HCT116 (cell line): Measurements from ENCODE around the gene CACNA1S. TPM values are rescaled to one million over a fixed set of nuclear protein-coding genes. Genes with fewer than 3 reads are reported as not detected.
A peak's percentile ranks its signal among the peaks of the same experiment; 100 is the strongest.

Experiments
- ATAC-seq: fragments of 200-7000 bp; cut with Tn5 transposase; 2 replicates; pipeline ENCODE4 v1.9.1; 2020; ENCODE audit warnings: mild to moderate bottlenecking, moderate library complexity
- BruUV-seq: library from RNA; stranded (reverse); fragments of 400-500 nt; replicated peaks from 2 replicates; lab custom pipeline; 2021; lab: Mats Ljungman, UMichigan
- CTCF ChIA-PET: fragments of 300-600 bp; sonication (Branson Sonifier 250); formaldehyde crosslinking; loops from one replicate; lab custom pipeline; 2021; ENCODE audit warnings: antibody characterized with exemption; lab: Charles Lee
- POLR2A ChIA-PET: fragments of 300-600, 350-600 bp; sonication (Branson Sonifier 250); formaldehyde crosslinking; loops from one replicate; lab custom pipeline; 2021; ENCODE audit warnings: antibody characterized with exemption; lab: Charles Lee
- RAD21 ChIA-PET, 2 experiments: fragments of 300-600 bp; sonication (Branson Sonifier 250); formaldehyde crosslinking; loops; one replicate each; lab custom pipeline; 2023; ENCODE audit warnings: low total read pairs in 2 of 2; ENCODE audit not compliant: uncharacterized antibody in 2 of 2, unreplicated experiment in 2 of 2, low non-redundant PET in 1 of 2; lab: Charles Lee
- DNase-seq: peaks from one replicate; pipeline ENCODE4 v3.0.0-alpha.2; 2010; ENCODE audit warnings: low read depth, low spot score
- H2AFZ ChIP-seq: fragments of 200-600 bp; shearing (Covaris generic), sonication (generic); 2 replicates; pipeline ENCODE4 v1.6.1; 2017; ENCODE audit warnings: low read depth, mixed run types, mixed read lengths, antibody characterized with exemption, low read length; ENCODE audit not compliant: poor library complexity, severe bottlenecking
- H3K27ac ChIP-seq: 2 replicates; pipeline ENCODE4 v1.5.1; 2012; ENCODE audit warnings: low read depth, low read length
- H3K27me3 ChIP-seq: fragments of 200-600 bp; sonication (generic); 2 replicates; pipeline ENCODE4 v1.6.1; 2016; ENCODE audit warnings: mixed run types, low read length, mixed read lengths; ENCODE audit not compliant: insufficient read depth
- H3K36me3 ChIP-seq, 2 experiments: fragments of 200-500 bp in 1 of 2; fragments of 200-600 bp in 1 of 2; sonication (Bioruptor generic) in 1 of 2; sonication (generic) in 1 of 2; 2 replicates each; pipeline versions ENCODE4 v1.5.1 to v1.6.1; 2014 to 2016; ENCODE audit warnings: low read length in 2 of 2, inconsistent platforms in 1 of 2, mixed read lengths in 1 of 2, mixed run types in 1 of 2; ENCODE audit not compliant: insufficient read depth in 2 of 2, control insufficient read depth in 1 of 2
- H3K4me1 ChIP-seq, 2 experiments: fragments of 200-600 bp in 1 of 2; sonication (generic) in 1 of 2; 2 replicates each; pipeline versions ENCODE4 v1.5.1 to v1.6.1; 2012 to 2017; ENCODE audit warnings: low read length in 2 of 2, inconsistent platforms in 1 of 2, mild to moderate bottlenecking in 1 of 2, mixed read lengths in 1 of 2, mixed run types in 1 of 2, moderate library complexity in 1 of 2; ENCODE audit not compliant: insufficient read depth in 2 of 2, control insufficient read depth in 1 of 2
- H3K4me2 ChIP-seq: fragments of 200-600 bp; sonication (generic); 2 replicates; pipeline ENCODE4 v1.6.1; 2017; ENCODE audit warnings: mixed run types, low read length, mixed read lengths
- H3K4me3 ChIP-seq, 2 experiments: fragments of 200-600 bp in 1 of 2; sonication (generic) in 1 of 2; replicated peaks in 1 of 2; 2 replicates each; pipeline ENCODE4 v1.5.1; 2011 to 2016; ENCODE audit warnings: low read length in 2 of 2, control low read depth in 1 of 2, low read depth in 1 of 2, mild to moderate bottlenecking in 1 of 2, mixed read lengths in 1 of 2, mixed run types in 1 of 2
- H3K79me2 ChIP-seq: fragments of 200-600 bp; sonication (generic); 2 replicates; pipeline ENCODE4 v1.6.1; 2017; ENCODE audit warnings: mild to moderate bottlenecking, mixed run types, low read length, moderate library complexity, mixed read lengths; ENCODE audit not compliant: insufficient read depth
- H3K9ac ChIP-seq: fragments of 200-600 bp; sonication (generic); 2 replicates; pipeline ENCODE4 v1.6.1; 2016; ENCODE audit warnings: low read length, mixed read lengths
- H3K9me2 ChIP-seq: fragments of 200-600 bp; sonication (generic), shearing (Covaris generic); 2 replicates; pipeline ENCODE4 v1.6.1; 2017; ENCODE audit warnings: mixed run types, mild to moderate bottlenecking, moderate library complexity; ENCODE audit not compliant: insufficient read depth
- H3K9me3 ChIP-seq, 2 experiments: fragments of 200-500 bp in 1 of 2; fragments of 200-600 bp in 1 of 2; sonication (Bioruptor generic) in 1 of 2; sonication (generic) in 1 of 2; 2 replicates each; pipeline ENCODE4 v1.6.1; 2014 to 2017; ENCODE audit warnings: low read length in 2 of 2, mixed read lengths in 2 of 2, inconsistent platforms in 1 of 2, low read depth in 1 of 2, mild to moderate bottlenecking in 1 of 2, mixed run types in 1 of 2, moderate library complexity in 1 of 2; ENCODE audit not compliant: control insufficient read depth in 1 of 2, insufficient read depth in 1 of 2
- H4K20me1 ChIP-seq: fragments of 200-600 bp; sonication (generic), shearing (Covaris generic); 2 replicates; pipeline ENCODE4 v1.6.1; 2017; ENCODE audit warnings: mixed run types, mild to moderate bottlenecking, moderate library complexity; ENCODE audit not compliant: insufficient read depth
- CBX3 ChIP-seq: IDR thresholded peaks from 2 replicates; pipeline ENCODE4 v1.6.1; 2012; ENCODE audit warnings: low read depth
- CEBPB ChIP-seq: IDR thresholded peaks from 2 replicates; pipeline ENCODE4 v1.6.1; 2012; ENCODE audit warnings: low read depth
- EGR1 ChIP-seq: IDR thresholded peaks from 2 replicates; pipeline ENCODE4 v1.6.1; 2012; ENCODE audit warnings: low read depth
- ELF1 ChIP-seq: IDR thresholded peaks from 2 replicates; pipeline ENCODE4 v1.6.1; 2012; ENCODE audit warnings: low read depth, borderline replicate concordance
- EZH2 ChIP-seq: fragments of 200-600 bp; sonication (generic); IDR thresholded peaks from 2 replicates; pipeline ENCODE4 v1.6.1; 2017; ENCODE audit warnings: antibody characterized with exemption, mixed run types
- EZH2phosphoT487 ChIP-seq: fragments of 200-600 bp; IDR thresholded peaks from 2 replicates; pipeline ENCODE4 v1.6.1; 2018; ENCODE audit warnings: antibody characterized with exemption, borderline replicate concordance
- FOSL1 ChIP-seq: IDR thresholded peaks from 2 replicates; pipeline ENCODE4 v1.6.1; 2012; ENCODE audit warnings: low read depth
- POLR2A ChIP-seq: IDR thresholded peaks from 2 replicates; pipeline ENCODE4 v1.7.0; 2011; ENCODE audit warnings: borderline replicate concordance; ENCODE audit not compliant: insufficient read depth, insufficient read length; ENCODE audit errors: extremely low read depth
- RAD21 ChIP-seq: IDR thresholded peaks from 2 replicates; pipeline ENCODE4 v1.6.1; 2012; ENCODE audit warnings: low read depth, mild to moderate bottlenecking
- SP1 ChIP-seq: IDR thresholded peaks from 2 replicates; pipeline ENCODE4 v1.6.1; 2012; ENCODE audit warnings: low read depth
- SRF ChIP-seq: IDR thresholded peaks from 2 replicates; pipeline ENCODE4 v1.6.1; 2012; ENCODE audit warnings: low read depth
- YY1 ChIP-seq: IDR thresholded peaks from 2 replicates; pipeline ENCODE4 v1.6.1; 2011; ENCODE audit warnings: low read length, low read depth, moderate library complexity, mild to moderate bottlenecking; ENCODE audit not compliant: insufficient replicate concordance; ENCODE audit errors: extremely low read depth
- ZNF274 ChIP-seq: fragments of 200-500 bp; sonication (Bioruptor generic); IDR thresholded peaks from 2 replicates; pipeline ENCODE4 v1.6.1; 2014; ENCODE audit warnings: mild to moderate bottlenecking, low read depth, low read length, inconsistent platforms
- intact Hi-C: fragments of 100-400 bp; cut with micrococcal nuclease; formaldehyde crosslinking; loops from 2 replicates; pipeline ENCODE4 v1.10.0; 2022
- total RNA-seq: library from RNA; stranded (reverse); gene quantifications from one replicate; pipeline ENCODE4 v1.2.1, GENCODE V29; 2021; ENCODE audit not compliant: unreplicated experiment
- TF ChIP-seq, protein P1 (sequence below): IDR thresholded peaks from 2 replicates; pipeline ENCODE4 v1.6.1; 2011; ENCODE audit warnings: mild to moderate bottlenecking, low read length, moderate library complexity; ENCODE audit not compliant: insufficient replicate concordance; ENCODE audit errors: extremely low read depth
- TF ChIP-seq, protein P2 (sequence below): IDR thresholded peaks from 2 replicates; pipeline ENCODE4 v1.6.1; 2012

Gene CACNA1S
- total RNA-seq, 1 experiment from 2014 or later = not detected

DNA sequence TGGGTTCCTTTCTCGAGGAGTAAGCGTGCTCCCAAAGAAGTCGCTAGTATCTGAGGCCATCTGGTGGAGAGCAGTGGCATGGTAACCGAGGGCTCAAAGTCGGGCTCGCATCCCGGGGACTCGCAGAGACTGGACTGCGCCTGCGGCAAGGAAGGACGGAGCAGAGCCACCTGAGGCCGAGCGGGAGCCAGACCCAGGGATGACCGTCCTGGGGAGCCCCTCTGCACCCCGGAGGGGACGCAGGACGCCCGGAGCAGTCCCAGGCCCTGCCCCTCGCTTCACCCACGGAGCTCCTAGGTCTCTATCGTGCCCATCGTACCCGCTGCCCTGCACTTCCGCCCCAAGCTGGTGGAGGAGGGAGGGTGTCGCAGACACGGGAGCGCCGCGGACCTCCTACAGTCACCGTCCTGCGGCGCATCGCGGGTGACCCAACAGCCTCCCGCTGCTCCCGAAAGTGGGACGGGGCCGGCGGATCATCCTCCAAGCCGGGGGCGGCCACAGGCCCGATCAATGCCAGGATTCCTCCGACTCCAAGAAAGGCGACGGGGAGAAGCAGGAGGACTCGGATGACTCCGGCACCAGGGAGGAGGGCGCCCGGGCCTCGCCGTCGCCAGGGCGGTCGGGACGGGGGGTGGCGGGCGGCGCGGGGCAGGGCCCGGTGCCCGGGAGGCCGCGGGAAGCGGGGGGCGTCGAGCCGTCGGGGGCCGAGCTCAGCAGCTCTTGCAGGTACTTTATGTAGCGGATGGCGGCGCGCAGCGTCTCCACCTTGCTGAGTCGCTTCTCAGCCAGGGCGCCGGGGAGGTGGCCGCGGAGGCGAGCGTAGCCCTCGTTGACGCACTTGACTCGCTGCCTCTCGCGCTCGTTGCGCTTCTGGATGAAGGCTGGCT lies 2.3 kb upstream of the CACNA1S start (continued):
- TF ChIP-seq SRF (no peak), ZNF274 (no peak), CBX3 (peak; percentile 13; the same call in 1 of the 2 replicates), RAD21 (peak; percentile 96), ELF1 (no peak; the same call in 1 of the 2 replicates), EZH2phosphoT487 (no peak)

DNA sequence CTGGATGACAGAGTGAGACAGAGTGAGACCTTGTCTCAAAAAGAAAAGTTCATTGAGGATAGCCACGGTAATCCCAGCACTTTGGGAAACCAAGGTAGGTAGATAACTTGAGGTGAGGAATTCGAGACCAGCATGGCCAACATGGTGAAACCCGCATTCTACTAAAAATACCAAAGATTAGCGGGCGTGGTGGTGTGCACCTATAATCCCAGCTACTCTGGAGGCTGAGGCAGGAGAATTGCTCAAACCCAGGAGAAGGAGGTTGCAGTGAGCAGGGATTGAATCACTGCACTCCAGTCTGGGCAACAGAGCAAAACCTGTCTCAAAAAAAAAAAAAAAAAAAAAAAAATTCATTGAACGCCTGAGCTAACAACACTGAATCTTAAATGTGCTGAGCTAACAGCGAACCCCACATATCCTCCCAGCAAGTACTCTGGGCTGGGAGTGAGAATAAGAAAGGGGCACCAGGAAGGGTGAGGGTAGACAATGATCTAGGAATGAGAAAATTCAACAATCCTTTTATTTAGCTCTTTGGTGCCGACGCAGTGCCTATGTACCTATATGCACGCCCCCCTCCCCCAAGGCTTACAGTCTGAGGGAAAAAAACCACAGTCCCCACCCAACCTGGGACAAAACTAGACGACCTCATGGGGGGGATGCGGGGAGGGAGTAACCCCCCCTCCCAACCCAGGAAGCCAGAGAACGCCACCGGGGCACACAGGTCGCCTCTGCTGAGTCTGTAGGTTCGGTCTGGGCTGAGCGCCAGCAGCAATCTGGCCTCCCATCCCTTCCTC lies 1.4 kb upstream of the CACNA1S start:
- no peaks in the 10 kb centered on the region for H3K9me3 ChIP-seq
- peak; percentile 37; the same call in 1 of the 2 replicates for ATAC-seq
- ChIA-PET CTCF (interaction anchor here (0.7 to 4.0 kb wide), 11 partner anchors 14 to 749 kb away, joined by 3 to 55 read pairs (median 4); partner anchors contain the start of gene ASCL5), POLR2A (interaction anchor here (0.8 to 1.7 kb wide), 5 partner anchors 9 to 444 kb away, joined by 3 to 7 read pairs (median 4); partner anchors contain the start of gene DDX59), RAD21 (interaction anchor here (0.7 to 2.3 kb wide), 5 partner anchors 28 to 142 kb away, joined by 3 to 14 read pairs (median 12); no protein-coding TSS in a partner anchor)
- no peaks in the 10 kb centered on the region for H3K79me2 ChIP-seq
- peak overlapping the region; percentile 83 for H3K4me2 ChIP-seq
- H3K27ac ChIP-seq = peak overlapping the region; percentile 59; the same call in 1 of the 2 replicates
- no TSS peak for BruUV-seq
- DNase-seq = no peak
- H3K36me3 ChIP-seq = no peaks in the 10 kb centered on the region
- intact Hi-C loops = loop anchor here (1.0 kb wide), 2 partner anchors 27 to 141 kb away; no protein-coding TSS in a partner anchor
- no peaks in the 10 kb centered on the region for H3K27me3 ChIP-seq
- TF ChIP-seq, protein P1, sequence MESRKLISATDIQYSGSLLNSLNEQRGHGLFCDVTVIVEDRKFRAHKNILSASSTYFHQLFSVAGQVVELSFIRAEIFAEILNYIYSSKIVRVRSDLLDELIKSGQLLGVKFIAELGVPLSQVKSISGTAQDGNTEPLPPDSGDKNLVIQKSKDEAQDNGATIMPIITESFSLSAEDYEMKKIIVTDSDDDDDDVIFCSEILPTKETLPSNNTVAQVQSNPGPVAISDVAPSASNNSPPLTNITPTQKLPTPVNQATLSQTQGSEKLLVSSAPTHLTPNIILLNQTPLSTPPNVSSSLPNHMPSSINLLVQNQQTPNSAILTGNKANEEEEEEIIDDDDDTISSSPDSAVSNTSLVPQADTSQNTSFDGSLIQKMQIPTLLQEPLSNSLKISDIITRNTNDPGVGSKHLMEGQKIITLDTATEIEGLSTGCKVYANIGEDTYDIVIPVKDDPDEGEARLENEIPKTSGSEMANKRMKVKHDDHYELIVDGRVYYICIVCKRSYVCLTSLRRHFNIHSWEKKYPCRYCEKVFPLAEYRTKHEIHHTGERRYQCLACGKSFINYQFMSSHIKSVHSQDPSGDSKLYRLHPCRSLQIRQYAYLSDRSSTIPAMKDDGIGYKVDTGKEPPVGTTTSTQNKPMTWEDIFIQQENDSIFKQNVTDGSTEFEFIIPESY = no peak
- TF ChIP-seq EZH2 = no peak
- TF ChIP-seq CEBPB = no peak
- TF ChIP-seq, protein P2, sequence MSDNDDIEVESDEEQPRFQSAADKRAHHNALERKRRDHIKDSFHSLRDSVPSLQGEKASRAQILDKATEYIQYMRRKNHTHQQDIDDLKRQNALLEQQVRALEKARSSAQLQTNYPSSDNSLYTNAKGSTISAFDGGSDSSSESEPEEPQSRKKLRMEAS = no peak
- no peak for TF ChIP-seq RAD21
- TF ChIP-seq FOSL1 = no peak
- TF ChIP-seq ZNF274 = no peak
- TF ChIP-seq CBX3 = no peak
- TF ChIP-seq YY1 = no peak
- no peak for TF ChIP-seq POLR2A
- TF ChIP-seq SP1 = no peak
- TF ChIP-seq EGR1 = no peak
- TF ChIP-seq EZH2phosphoT487 = no peak
- no peak for TF ChIP-seq ELF1
- peaks cover 6 to 17% of the 10 kb centered on the region in 2 experiments; a peak in 3 of 4 replicates for H3K4me1 ChIP-seq
- peak overlapping the region; percentile 83 for H2AFZ ChIP-seq
- peak overlapping the region; percentile 78 to 86 for H3K4me3 ChIP-seq
- peak overlapping the region; percentile 84 for H3K9ac ChIP-seq
- H3K9me2 ChIP-seq = no peaks in the 10 kb centered on the region
- no peaks in the 10 kb centered on the region for H4K20me1 ChIP-seq
